HG02610 (cell line): ENCODE results near the gene RANBP1.

Experiments used
- ATAC-seq: cut with Tn5 transposase; IDR thresholded peaks from one replicate; pipeline ENCODE4 v1.9.1; 2021; ENCODE audit warnings: mild to moderate bottlenecking, moderate library complexity; ENCODE audit not compliant: unreplicated experiment

The RANBP1 gene

GRCh38 chr22:20087319-20088262 lies 28.3 kb upstream of the RANBP1 start:
- ATAC-seq, result no peak

- ATAC-seq, result no peak
Measured at GRCh38 chr22:20088263-20088648, 27.6 kb upstream of the RANBP1 start.

- ATAC-seq, result no peak
Measured at GRCh38 chr22:20089226-20089976, 26.5 kb upstream of the RANBP1 start.

GRCh38 chr22:20089977-20090729 lies 25.8 kb upstream of the RANBP1 start:
- ATAC-seq, result no peak

DNA sequence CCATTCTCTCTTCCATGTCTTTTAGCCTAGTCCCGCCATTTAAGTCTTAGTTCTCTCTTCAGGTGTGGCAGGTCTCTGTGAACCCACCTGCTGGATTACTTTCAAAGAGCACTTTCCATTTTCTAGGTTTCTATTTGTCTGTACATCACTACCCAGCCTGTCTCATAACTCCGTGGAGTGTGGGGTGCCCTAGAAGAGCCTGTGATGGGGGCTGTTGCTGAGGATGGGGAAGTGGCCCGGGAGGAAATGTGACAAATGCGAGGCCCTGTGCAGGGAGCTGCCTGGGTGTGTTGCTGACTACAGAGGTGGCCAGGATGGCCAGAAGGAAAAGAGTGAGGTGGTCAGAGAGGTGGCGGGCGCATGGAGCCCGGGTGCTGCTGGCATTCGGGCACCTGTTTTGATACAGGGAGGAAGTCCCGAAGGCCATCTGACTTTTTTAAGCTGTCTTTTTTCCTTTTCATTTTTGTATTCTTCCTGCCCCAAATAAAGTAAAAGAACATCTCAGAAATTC lies 25.1 kb upstream of the RANBP1 start:
- ATAC-seq, result no peak

GRCh38 chr22:20091690-20092476 lies 24.0 kb upstream of the RANBP1 start:
- no peak for ATAC-seq

GRCh38 chr22:20092477-20092854 lies 23.4 kb upstream of the RANBP1 start:
- ATAC-seq, result no peak

DNA sequence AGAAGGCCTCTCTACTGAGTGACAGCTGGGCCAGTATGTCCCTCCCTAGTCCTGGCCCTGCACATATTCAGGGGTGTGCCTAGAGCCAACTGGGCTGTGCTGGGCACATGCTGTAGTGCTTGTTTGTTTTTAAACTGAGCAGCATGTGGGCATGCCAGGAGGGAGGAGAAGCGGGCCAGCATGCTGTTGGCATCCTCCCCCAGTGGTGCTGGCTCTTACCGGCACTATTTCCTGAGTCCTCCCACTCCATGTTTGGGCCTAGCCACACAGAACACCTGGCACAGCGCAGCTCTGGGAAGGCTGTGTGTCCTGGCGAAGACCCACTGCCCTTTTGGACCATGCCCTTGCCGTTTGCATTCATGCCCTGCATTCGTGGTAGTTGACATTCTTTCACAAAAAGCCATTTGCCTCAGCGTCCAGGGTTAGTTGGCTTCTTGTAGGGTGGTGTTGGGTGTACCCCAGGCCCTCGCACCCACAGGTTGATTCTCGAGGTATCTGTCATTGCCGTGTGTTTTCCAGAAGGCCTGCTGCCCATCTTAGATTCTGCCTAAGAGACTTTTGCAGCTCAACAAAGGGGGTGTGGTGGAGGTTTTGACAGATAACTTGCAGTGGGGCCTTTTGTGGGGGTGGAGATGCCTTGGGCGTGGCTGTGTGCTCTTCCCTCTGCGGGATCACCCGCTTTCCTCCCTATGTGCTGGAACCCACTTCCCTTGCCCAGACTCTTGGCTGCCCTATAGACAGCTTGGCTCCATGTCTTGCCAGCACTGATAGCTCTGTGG lies 22.3 kb upstream of the RANBP1 start:
- ATAC-seq, result no peak

GRCh38 chr22:20094197-20094807 lies 21.6 kb upstream of the RANBP1 start:
- ATAC-seq, result no peak

DNA sequence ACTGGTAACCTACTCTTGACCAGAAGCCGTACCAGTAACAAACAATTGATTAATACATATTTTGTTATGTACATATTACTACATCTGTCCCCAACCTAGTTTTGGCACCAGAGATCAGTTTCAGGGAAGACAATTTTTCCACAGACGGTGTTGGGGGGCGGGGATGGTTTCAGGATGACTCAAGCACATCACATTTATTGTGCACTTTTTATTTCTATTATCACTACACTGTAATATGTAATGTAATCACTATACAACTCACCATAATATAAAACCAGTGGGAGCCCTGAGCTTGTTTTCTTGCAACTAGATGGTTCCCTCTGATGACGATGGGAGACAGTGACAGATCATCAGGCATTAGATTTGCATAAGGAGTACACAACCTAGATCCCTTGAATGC lies 20.4 kb upstream of the RANBP1 start:
- no peak for ATAC-seq

DNA sequence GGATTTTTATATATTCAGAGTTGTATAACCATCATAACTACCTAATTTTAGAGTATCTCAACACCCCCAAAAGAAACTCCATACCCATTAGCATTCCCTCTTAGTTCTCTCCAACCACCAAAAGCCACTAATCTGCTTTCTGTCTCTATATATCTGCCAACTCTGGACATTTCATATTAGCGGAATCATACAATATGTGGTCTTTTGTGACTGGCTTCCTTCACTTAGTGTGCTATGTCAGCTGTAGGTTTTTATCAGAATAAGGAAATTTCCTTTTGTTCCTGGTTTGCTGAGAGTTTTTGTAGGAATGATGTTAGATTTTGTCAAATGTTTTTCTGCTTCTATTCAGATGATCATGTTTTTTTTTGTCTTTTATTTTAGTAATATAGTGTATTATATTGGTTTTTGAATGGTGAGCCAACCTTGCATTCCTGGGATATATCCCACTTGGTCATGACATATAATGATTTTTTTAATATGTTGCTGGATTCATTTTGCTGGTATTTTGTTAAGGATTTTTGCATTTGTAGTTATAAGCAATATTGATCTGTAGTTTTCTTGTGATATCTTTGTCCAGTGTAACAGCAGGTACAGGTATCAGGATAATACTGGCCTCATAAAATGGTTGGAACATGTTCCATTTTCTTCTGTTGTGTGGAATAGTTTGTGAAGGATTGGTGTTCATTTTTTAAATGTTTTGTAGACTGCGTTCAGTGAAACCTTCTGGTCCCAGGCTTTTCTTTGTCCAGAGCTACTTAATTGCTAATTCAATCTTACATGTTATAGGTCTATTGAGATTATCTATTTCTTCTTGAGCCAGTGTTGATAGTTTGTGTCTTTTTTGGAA lies 19.1 kb upstream of the RANBP1 start:
- ATAC-seq, result no peak

DNA sequence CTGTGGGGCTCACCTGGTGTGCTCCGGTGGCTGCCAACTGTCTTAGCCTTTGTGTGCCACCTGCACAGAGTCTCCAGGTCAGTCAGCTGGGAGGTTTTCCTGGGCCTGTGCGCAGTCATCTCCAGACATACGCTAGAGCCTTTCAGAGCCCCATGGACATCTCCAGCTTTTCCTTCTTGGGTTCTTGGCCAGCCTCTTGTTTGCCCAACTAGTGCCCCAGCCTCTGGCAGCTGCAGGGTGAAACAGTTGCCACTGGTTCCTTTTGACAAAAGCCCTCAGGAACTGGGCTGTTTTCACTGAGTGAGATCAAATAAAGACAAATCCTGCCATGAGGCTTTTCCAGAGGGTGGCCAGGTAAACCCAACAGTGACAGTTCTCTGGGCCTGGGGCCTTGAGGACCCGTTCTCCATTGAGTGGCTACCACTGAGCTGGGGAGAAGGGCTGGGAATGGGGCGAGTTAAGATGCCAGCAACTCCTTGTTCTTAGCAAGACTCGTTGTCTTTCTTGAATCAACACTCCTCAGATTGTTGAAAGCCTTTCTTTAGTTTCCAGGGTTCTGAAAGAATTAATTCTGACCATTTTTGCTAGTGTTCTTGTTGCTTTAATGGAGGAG lies 16.7 kb upstream of the RANBP1 start:
- ATAC-seq, result no peak

GRCh38 chr22:20101638-20102037 lies 14.3 kb upstream of the RANBP1 start:
- no peak for ATAC-seq

- no peak for ATAC-seq
Measured at GRCh38 chr22:20102203-20102780, 13.6 kb upstream of the RANBP1 start.

- no peak for ATAC-seq
Measured at GRCh38 chr22:20105456-20106204, 10.3 kb upstream of the RANBP1 start.

GRCh38 chr22:20106205-20106848 lies 9.6 kb upstream of the RANBP1 start:
- no peak for ATAC-seq
